GM12878 (cell line): ENCODE results near the gene EFHD2. TPM values are rescaled to one million over a fixed set of nuclear protein-coding genes. Genes with fewer than 3 reads are reported as not detected.
A peak's percentile ranks its signal among the peaks of the same experiment; 100 is the strongest.

Experiments used
- ASH2L ChIP-seq: fragments of 300-600, 200-600 bp; sonication (generic); IDR thresholded peaks from 2 replicates; pipeline ENCODE4 v1.6.1; 2017; ENCODE audit warnings: low read depth, mild to moderate bottlenecking, borderline replicate concordance
- CBX5 ChIP-seq: sonication (generic); IDR thresholded peaks from 2 replicates; pipeline ENCODE4 v1.6.1; 2016; ENCODE audit warnings: low read depth, moderate library complexity, mild to moderate bottlenecking, inconsistent platforms
- FOXM1 ChIP-seq: IDR thresholded peaks from 2 replicates; pipeline ENCODE4 v1.6.1; 2012; ENCODE audit warnings: low read depth, mild to moderate bottlenecking, inconsistent platforms, low read length, moderate library complexity
- GABPA ChIP-seq: IDR thresholded peaks from 2 replicates; pipeline ENCODE4 v1.6.1; 2014; ENCODE audit warnings: antibody characterized with exemption, low read depth, mild to moderate bottlenecking, inconsistent platforms
- HDAC2 ChIP-seq: fragments of 200-600 bp; sonication (generic); IDR thresholded peaks from 2 replicates; pipeline ENCODE4 v1.6.1; 2017
- HDGF ChIP-seq: fragments of 450-650 bp; IDR thresholded peaks from 2 replicates; pipeline ENCODE4 v1.6.1; 2016; ENCODE audit warnings: antibody characterized with exemption
- JUND ChIP-seq: IDR thresholded peaks from 2 replicates; pipeline ENCODE4 v1.6.1; 2012; ENCODE audit warnings: low read depth, mild to moderate bottlenecking, low read length, improper control_type of control experiment, moderate library complexity
- KDM1A ChIP-seq: fragments of 200-600 bp; sonication (generic); IDR thresholded peaks from 2 replicates; pipeline ENCODE4 v1.6.1; 2016; ENCODE audit warnings: borderline replicate concordance
- MEF2B ChIP-seq: fragments of 450-650 bp; IDR thresholded peaks from 2 replicates; pipeline ENCODE4 v1.6.1; 2018; ENCODE audit warnings: mild to moderate bottlenecking, moderate library complexity; ENCODE audit not compliant: partially characterized antibody, poor library complexity, severe bottlenecking
- MTA3 ChIP-seq: IDR thresholded peaks from 2 replicates; pipeline ENCODE4 v1.6.1; 2012; ENCODE audit warnings: low read length, inconsistent platforms, borderline replicate concordance
- MYC ChIP-seq: IDR thresholded peaks from 2 replicates; pipeline ENCODE4 v1.6.1; 2011; ENCODE audit warnings: mild to moderate bottlenecking, low read length, moderate library complexity, inconsistent platforms; ENCODE audit not compliant: insufficient read depth, insufficient replicate concordance, insufficient read length, severe bottlenecking
- POLR2AphosphoS5 ChIP-seq: IDR thresholded peaks from 2 replicates; pipeline ENCODE4 v1.6.1; 2011; ENCODE audit warnings: mild to moderate bottlenecking, low read length, inconsistent platforms
- RBBP5 ChIP-seq: fragments of 200-600 bp; sonication (generic); conservative IDR thresholded peaks from 2 replicates; pipeline ENCODE4 v1.6.1; 2016
- SIX5 ChIP-seq: IDR thresholded peaks from 2 replicates; pipeline ENCODE4 v1.6.1; 2011; ENCODE audit warnings: mild to moderate bottlenecking, low read depth, low read length, moderate library complexity; ENCODE audit not compliant: severe bottlenecking
- SMAD5 ChIP-seq: IDR thresholded peaks from 2 replicates; pipeline ENCODE4 v1.6.1; 2016; ENCODE audit warnings: antibody characterized with exemption, low read depth
- SMC3 ChIP-seq: IDR thresholded peaks from 2 replicates; pipeline ENCODE4 v1.6.1; 2011; ENCODE audit warnings: low read length, improper control_type of control experiment, borderline replicate concordance
- SRF ChIP-seq, 2 experiments: IDR thresholded peaks; 2 replicates each; pipeline ENCODE4 v1.6.1; 2011; ENCODE audit warnings: low read depth in 2 of 2, low read length in 2 of 2, mild to moderate bottlenecking in 1 of 2, moderate library complexity in 1 of 2
- TCF7 ChIP-seq: IDR thresholded peaks from 2 replicates; pipeline ENCODE4 v1.6.1; 2014; ENCODE audit warnings: antibody characterized with exemption, borderline replicate concordance
- ZNF622 ChIP-seq: fragments of 450-650 bp; IDR thresholded peaks from 2 replicates; pipeline ENCODE4 v1.6.1; 2017; ENCODE audit warnings: mild to moderate bottlenecking, inconsistent platforms
- polyA plus RNA-seq, 11 experiments: library from polyadenylated mRNA; depleted of rRNA in 4 of 11; unstranded in 6 of 11; stranded (reverse) in 5 of 11; fragments of >200 nt; fragmentation: Nextera tagmentation in 4 of 11; fragmentation: Illumina TruSeq in 1 of 11; extraction: Ambion mirVana in 4 of 11; extraction: Trizol in 1 of 11; gene quantifications; 1 replicate in 1 of 11; 2 replicates in 10 of 11; pipeline versions ENCODE4 v1.2.1 to v1.2.3, GENCODE V29; 2011 to 2016; ENCODE audit warnings: inconsistent platforms in 2 of 11, missing spikeins in 2 of 11, low read depth in 1 of 11
- total RNA-seq, 4 experiments: library from RNA; depleted of rRNA in 3 of 4; stranded (reverse); fragments of >200 nt in 3 of 4; fragmentation: Illumina TruSeq in 1 of 4; extraction: Trizol in 1 of 4; gene quantifications; 2 replicates each; pipeline versions ENCODE4 v1.2.1 to v1.2.3, GENCODE V29; 2013 to 2021
- TF ChIP-seq, protein P1 (sequence below): fragments of 450-650 bp; IDR thresholded peaks from 2 replicates; pipeline ENCODE4 v1.6.1; 2016; ENCODE audit warnings: mild to moderate bottlenecking
- TF ChIP-seq, protein P2 (sequence below): fragments of 450-650 bp; IDR thresholded peaks from 2 replicates; pipeline ENCODE4 v1.6.1; 2017; ENCODE audit warnings: mild to moderate bottlenecking, moderate library complexity
- TF ChIP-seq, protein P3 (sequence below): IDR thresholded peaks from 2 replicates; pipeline ENCODE4 v1.6.1; 2011; ENCODE audit warnings: borderline replicate concordance, low read depth, mild to moderate bottlenecking, moderate library complexity, mixed read lengths, low read length; ENCODE audit not compliant: insufficient read depth; ENCODE audit errors: extremely low read length
- TF ChIP-seq, protein P4 (sequence below): fragments of 450-650 bp; IDR thresholded peaks from 2 replicates; pipeline ENCODE4 v1.6.1; 2017; ENCODE audit warnings: mild to moderate bottlenecking

Gene EFHD2
- total and polyA plus RNA-seq, 10 of the 15 experiments (the other 5 are each of a cell fraction or from before 2014, with no cell fraction given), result 4.0 to 114 (median 66.1) TPM

DNA sequence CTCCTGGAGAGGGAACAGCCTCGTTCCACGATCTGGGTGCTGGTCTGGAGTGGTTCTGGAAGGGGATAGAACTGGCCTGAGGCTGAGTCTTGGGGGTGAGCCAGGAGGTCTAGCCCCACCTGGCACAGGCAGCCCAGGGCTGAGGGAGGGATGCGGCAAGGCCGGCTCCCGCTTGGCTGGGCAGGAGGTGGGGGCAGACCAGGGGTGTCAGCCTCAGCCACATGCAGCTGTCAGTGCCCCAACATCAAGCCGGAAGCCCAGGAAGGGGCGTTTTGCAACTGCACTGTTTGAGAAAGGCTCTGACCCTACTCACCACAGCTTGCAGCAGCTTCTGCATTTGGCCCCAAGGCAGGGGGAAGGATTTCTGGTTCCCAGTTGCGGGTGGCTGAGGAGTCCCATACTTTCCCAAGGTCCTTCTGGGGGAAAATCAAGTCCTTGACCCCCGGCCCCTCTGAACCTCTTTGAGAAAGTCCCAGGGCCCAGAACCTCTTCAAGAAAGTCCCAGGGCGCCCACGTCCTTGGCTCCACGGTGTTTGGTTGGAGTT, 2.0 kb downstream of the EFHD2 start (continued):
- TF ChIP-seq, protein P1, sequence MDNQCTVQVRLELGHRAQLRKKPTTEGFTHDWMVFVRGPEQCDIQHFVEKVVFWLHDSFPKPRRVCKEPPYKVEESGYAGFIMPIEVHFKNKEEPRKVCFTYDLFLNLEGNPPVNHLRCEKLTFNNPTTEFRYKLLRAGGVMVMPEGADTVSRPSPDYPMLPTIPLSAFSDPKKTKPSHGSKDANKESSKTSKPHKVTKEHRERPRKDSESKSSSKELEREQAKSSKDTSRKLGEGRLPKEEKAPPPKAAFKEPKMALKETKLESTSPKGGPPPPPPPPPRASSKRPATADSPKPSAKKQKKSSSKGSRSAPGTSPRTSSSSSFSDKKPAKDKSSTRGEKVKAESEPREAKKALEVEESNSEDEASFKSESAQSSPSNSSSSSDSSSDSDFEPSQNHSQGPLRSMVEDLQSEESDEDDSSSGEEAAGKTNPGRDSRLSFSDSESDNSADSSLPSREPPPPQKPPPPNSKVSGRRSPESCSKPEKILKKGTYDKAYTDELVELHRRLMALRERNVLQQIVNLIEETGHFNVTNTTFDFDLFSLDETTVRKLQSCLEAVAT, result no peak
- no peak for TF ChIP-seq SMC3
- no peak for TF ChIP-seq SMAD5
- TF ChIP-seq, protein P2, sequence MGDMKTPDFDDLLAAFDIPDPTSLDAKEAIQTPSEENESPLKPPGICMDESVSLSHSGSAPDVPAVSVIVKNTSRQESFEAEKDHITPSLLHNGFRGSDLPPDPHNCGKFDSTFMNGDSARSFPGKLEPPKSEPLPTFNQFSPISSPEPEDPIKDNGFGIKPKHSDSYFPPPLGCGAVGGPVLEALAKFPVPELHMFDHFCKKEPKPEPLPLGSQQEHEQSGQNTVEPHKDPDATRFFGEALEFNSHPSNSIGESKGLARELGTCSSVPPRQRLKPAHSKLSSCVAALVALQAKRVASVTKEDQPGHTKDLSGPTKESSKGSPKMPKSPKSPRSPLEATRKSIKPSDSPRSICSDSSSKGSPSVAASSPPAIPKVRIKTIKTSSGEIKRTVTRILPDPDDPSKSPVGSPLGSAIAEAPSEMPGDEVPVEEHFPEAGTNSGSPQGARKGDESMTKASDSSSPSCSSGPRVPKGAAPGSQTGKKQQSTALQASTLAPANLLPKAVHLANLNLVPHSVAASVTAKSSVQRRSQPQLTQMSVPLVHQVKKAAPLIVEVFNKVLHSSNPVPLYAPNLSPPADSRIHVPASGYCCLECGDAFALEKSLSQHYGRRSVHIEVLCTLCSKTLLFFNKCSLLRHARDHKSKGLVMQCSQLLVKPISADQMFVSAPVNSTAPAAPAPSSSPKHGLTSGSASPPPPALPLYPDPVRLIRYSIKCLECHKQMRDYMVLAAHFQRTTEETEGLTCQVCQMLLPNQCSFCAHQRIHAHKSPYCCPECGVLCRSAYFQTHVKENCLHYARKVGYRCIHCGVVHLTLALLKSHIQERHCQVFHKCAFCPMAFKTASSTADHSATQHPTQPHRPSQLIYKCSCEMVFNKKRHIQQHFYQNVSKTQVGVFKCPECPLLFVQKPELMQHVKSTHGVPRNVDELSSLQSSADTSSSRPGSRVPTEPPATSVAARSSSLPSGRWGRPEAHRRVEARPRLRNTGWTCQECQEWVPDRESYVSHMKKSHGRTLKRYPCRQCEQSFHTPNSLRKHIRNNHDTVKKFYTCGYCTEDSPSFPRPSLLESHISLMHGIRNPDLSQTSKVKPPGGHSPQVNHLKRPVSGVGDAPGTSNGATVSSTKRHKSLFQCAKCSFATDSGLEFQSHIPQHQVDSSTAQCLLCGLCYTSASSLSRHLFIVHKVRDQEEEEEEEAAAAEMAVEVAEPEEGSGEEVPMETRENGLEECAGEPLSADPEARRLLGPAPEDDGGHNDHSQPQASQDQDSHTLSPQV, result no peak
- no peak for TF ChIP-seq FOXM1
- TF ChIP-seq TCF7, result no peak
- TF ChIP-seq HDGF, result peak; percentile 56; the same call in 1 of the 2 replicates
- TF ChIP-seq MEF2B, result no peak
- TF ChIP-seq GABPA, result no peak
- no peak for TF ChIP-seq SRF (IDR thresholded peaks at IDR 0.05; ENCODE audit: low read depth in 2 of 2, low read length in 2 of 2)
- TF ChIP-seq ASH2L, result no peak
- TF ChIP-seq, protein P3, sequence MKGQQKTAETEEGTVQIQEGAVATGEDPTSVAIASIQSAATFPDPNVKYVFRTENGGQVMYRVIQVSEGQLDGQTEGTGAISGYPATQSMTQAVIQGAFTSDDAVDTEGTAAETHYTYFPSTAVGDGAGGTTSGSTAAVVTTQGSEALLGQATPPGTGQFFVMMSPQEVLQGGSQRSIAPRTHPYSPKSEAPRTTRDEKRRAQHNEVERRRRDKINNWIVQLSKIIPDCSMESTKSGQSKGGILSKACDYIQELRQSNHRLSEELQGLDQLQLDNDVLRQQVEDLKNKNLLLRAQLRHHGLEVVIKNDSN, result no peak
- TF ChIP-seq SIX5, result no peak
- TF ChIP-seq MYC, result no peak
- no peak for TF ChIP-seq KDM1A
- no peak for TF ChIP-seq JUND
- no peak for TF ChIP-seq MTA3
- TF ChIP-seq, protein P4, sequence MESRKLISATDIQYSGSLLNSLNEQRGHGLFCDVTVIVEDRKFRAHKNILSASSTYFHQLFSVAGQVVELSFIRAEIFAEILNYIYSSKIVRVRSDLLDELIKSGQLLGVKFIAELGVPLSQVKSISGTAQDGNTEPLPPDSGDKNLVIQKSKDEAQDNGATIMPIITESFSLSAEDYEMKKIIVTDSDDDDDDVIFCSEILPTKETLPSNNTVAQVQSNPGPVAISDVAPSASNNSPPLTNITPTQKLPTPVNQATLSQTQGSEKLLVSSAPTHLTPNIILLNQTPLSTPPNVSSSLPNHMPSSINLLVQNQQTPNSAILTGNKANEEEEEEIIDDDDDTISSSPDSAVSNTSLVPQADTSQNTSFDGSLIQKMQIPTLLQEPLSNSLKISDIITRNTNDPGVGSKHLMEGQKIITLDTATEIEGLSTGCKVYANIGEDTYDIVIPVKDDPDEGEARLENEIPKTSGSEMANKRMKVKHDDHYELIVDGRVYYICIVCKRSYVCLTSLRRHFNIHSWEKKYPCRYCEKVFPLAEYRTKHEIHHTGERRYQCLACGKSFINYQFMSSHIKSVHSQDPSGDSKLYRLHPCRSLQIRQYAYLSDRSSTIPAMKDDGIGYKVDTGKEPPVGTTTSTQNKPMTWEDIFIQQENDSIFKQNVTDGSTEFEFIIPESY, result no peak
- TF ChIP-seq HDAC2, result no peak
- TF ChIP-seq POLR2AphosphoS5, result no peak
- TF ChIP-seq ZNF622, result no peak
- no peak for TF ChIP-seq CBX5
- no peak for TF ChIP-seq RBBP5
